HepG2 (cell line): Measurements from ENCODE around the gene POC1B. TPM values are rescaled to one million over a fixed set of nuclear protein-coding genes. Genes with fewer than 3 reads are reported as not detected.

Experiments used
- BRCA1 ChIP-seq: sonication (generic); formaldehyde crosslinking; IDR thresholded peaks from 2 replicates; pipeline ENCODE4 v1.4.0; 2020; ENCODE audit warnings: missing genetic modification reagents
- CBX2 ChIP-seq, 2 experiments: fragments of 200-600 bp in 1 of 2; sonication (generic); formaldehyde crosslinking in 1 of 2; IDR thresholded peaks; 2 replicates each; pipeline versions ENCODE4 v1.7.0 to v1.8.1; 2018 to 2022; ENCODE audit warnings: low read depth in 2 of 2, low read length in 1 of 2, mild to moderate bottlenecking in 1 of 2, missing genetic modification reagents in 1 of 2
- CEBPG ChIP-seq: IDR thresholded peaks from 2 replicates; pipeline ENCODE4 v1.6.1; 2016
- MYC ChIP-seq: sonication (generic); formaldehyde crosslinking; IDR thresholded peaks from 2 replicates; pipeline ENCODE4 v1.9.0; 2021; ENCODE audit warnings: missing genetic modification reagents, borderline replicate concordance
- SRSF4 ChIP-seq: fragments of 200-400 bp; formaldehyde crosslinking; IDR thresholded peaks from one replicate; pipeline ENCODE4 v1.6.1; 2018; ENCODE audit warnings: mild to moderate bottlenecking, low read depth, low read length, moderate library complexity; ENCODE audit not compliant: poor library complexity, severe bottlenecking
- ZBTB49 ChIP-seq: sonication (generic); formaldehyde crosslinking; IDR thresholded peaks from 2 replicates; pipeline ENCODE4 v1.4.0; 2020; ENCODE audit warnings: missing genetic modification reagents, borderline replicate concordance
- ZFP82 ChIP-seq: sonication (generic); formaldehyde crosslinking; IDR thresholded peaks from 2 replicates; pipeline ENCODE4 v1.5.1; 2020; ENCODE audit warnings: mild to moderate bottlenecking, missing genetic modification reagents, borderline replicate concordance
- ZNF142 ChIP-seq: sonication (generic); formaldehyde crosslinking; IDR thresholded peaks from 2 replicates; pipeline ENCODE4 v1.4.0; 2020; ENCODE audit warnings: missing genetic modification reagents
- ZNF547 ChIP-seq: sonication (generic); formaldehyde crosslinking; IDR thresholded peaks from 2 replicates; pipeline ENCODE4 v1.5.1; 2020; ENCODE audit warnings: mild to moderate bottlenecking, missing genetic modification reagents
- polyA plus RNA-seq, 8 experiments: library from polyadenylated mRNA; depleted of rRNA in 3 of 8; stranded (reverse) in 7 of 8; unstranded in 1 of 8; fragments of >200 nt; fragmentation: Illumina TruSeq in 4 of 8; extraction: Trizol in 4 of 8; gene quantifications; 2 replicates each; pipeline versions ENCODE4 v1.2.1 to v1.2.3, GENCODE V29; 2011 to 2016; ENCODE audit warnings: low read depth in 4 of 8, missing spikeins in 1 of 8, mixed read lengths in 1 of 8; ENCODE audit not compliant: insufficient read depth in 1 of 8
- total RNA-seq, 5 experiments: library from RNA; depleted of rRNA; stranded (reverse); fragments of >200 nt; fragmentation: Illumina TruSeq; extraction: Trizol; gene quantifications; 2 replicates each; pipeline ENCODE4 v1.2.3, GENCODE V29; 2016; ENCODE audit warnings: low read depth in 1 of 5

The POC1B gene
- total and polyA plus RNA-seq, 2 of the 13 experiments (the other 11 are each of a cell fraction or from before 2014, with no cell fraction given) = 9.3 to 11.0 TPM

GRCh38 chr12:89439941-89440340, 85.9 kb downstream of the POC1B start (continued):
- TF ChIP-seq ZBTB49 (CRISPR knock-in tag) (no peak), ZFP82 (no peak), ZNF547 (no peak), CEBPG (CRISPR knock-in tag) (no peak), CBX2 (IDR thresholded peaks at IDR 0.05; ENCODE audit: low read depth, low read length) (no peak), CBX2 (CRISPR knock-in tag; IDR thresholded peaks at IDR 0.05; ENCODE audit: low read depth) (no peak), BRCA1 (CRISPR knock-in tag) (no peak), ZNF142 (CRISPR knock-in tag) (no peak), MYC (no peak), SRSF4 (no peak)
